Umbilical cord (tissue), 2 donors: ENCODE results near the gene CDC42BPB. TPM values are rescaled to one million over a fixed set of nuclear protein-coding genes. Genes with fewer than 3 reads are reported as not detected.

Experiments used
- DNase-seq: peaks from one replicate; pipeline ENCODE4 v3.0.0-alpha.2; 2015; ENCODE audit warnings: low spot score
- total RNA-seq: library from RNA; depleted of rRNA; stranded (reverse); fragments of >200 nt; gene quantifications from one replicate; pipeline ENCODE4 v1.2.3, GENCODE V29; 2014; ENCODE audit warnings: low replicate concordance; ENCODE audit not compliant: insufficient read depth

CDC42BPB gene
- total RNA-seq, 1 donor from 2014 or later, result 99.7 TPM

GRCh38 chr14:103094406-103095209, 37.3 kb upstream of the CDC42BPB start, which contains the start of gene EXOC3L4:
EXOC3L4 (plus strand) TSS chr14:103094725; CDS start chr14:103100220, 5,495 bp downstream.
- no peak for DNase-seq

DNA sequence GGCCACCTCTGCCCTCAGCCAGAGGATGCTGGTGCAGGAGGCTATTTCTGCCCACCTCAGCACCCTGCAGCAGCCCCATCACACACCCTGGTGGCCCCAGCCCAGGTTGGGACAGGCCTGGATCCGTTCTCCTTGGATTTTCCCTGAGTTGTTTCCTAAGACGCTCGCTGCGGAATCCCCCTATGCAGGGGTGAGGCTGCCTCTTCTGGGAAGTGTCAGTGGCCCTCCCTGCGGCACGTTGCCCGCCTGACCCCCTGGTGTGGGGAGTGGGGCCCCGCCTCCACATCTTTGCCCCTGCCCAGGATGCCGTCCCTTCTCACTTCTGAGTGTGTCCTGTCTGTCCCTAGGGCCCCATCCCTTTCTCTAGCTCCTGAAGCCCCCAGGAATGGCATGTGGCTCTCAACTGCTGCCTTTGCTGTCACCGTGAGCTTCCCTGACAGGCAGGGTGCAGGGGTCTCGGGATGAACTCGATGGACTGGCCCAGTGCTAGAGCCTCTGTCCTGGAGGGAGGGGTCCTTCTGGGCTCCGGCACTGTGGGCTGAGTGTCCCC, 36.6 kb upstream of the CDC42BPB start:
- no peak for DNase-seq

DNA sequence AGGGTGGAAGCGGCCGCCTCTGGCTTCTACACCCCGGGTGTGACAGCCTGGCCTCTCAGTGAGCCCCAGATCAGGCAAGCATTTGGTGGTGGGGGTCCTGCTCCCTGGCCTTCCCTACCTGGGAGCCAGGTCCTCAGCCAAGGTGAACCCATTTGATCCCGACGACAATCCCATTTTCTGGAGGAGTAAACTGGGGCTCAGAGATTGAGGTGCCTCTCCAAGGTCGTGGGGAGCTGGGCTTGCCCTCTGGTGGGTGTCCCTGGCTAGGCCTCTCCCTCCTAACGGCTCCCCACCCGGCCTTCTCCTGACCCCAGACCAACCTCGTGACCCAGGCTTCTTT, 34.5 kb upstream of the CDC42BPB start:
- DNase-seq, result no peak

GRCh38 chr14:103091041-103091882, 33.9 kb upstream of the CDC42BPB start:
- DNase-seq, result no peak

GRCh38 chr14:103090481-103091020, 33.2 kb upstream of the CDC42BPB start:
- no peak for DNase-seq

- no peak for DNase-seq
These were observed 32.3 kb upstream of the CDC42BPB start for GRCh38 chr14:103089386-103090335.

DNA sequence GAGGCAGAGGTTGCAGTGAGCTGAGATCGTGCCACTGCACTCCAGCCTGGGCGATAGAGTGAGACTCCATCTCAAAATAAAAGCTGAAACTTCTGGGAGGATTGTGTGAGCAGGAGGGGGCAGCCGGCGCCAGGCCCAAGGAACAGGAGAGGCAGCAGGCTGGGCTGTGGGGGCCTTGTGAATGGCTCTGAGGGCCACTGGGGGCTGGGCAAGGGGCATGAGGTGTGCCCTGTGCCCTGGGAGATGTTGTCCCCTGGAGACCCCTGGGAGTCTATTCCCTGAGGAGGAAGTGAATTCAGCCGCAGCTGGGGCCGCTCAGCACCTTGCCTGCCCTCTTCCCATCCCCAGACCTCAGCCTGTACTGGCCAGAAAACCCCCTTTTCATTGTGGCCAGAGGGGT, 31.6 kb upstream of the CDC42BPB start:
- DNase-seq, result no peak

DNA sequence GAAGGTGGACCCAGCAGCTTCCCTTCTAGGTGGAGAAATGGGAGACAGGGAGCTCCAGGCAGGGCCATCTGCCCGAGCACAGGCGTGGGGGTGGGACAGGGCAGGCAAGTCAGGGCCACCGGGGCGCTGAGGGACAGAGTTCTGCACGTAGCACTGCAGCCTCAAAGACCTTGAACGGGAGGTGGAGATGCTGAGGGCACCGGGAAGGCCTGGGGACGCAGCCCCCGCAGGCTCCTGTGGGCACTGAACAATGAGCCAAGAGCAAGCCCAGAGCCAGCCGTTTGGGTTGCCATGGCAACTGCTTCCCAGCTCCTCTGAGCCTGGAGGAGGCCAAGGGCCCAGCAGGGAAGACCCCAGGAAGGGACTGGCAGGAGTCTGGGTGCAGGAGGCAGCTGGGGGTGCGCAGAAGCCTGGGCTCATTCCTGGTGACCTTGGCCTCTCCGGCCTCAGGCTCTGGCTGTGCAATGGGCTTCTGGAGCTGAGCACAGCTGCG, 30.0 kb upstream of the CDC42BPB start:
- DNase-seq, result no peak

GRCh38 chr14:103086771-103087342, 29.5 kb upstream of the CDC42BPB start:
- DNase-seq, result no peak

DNA sequence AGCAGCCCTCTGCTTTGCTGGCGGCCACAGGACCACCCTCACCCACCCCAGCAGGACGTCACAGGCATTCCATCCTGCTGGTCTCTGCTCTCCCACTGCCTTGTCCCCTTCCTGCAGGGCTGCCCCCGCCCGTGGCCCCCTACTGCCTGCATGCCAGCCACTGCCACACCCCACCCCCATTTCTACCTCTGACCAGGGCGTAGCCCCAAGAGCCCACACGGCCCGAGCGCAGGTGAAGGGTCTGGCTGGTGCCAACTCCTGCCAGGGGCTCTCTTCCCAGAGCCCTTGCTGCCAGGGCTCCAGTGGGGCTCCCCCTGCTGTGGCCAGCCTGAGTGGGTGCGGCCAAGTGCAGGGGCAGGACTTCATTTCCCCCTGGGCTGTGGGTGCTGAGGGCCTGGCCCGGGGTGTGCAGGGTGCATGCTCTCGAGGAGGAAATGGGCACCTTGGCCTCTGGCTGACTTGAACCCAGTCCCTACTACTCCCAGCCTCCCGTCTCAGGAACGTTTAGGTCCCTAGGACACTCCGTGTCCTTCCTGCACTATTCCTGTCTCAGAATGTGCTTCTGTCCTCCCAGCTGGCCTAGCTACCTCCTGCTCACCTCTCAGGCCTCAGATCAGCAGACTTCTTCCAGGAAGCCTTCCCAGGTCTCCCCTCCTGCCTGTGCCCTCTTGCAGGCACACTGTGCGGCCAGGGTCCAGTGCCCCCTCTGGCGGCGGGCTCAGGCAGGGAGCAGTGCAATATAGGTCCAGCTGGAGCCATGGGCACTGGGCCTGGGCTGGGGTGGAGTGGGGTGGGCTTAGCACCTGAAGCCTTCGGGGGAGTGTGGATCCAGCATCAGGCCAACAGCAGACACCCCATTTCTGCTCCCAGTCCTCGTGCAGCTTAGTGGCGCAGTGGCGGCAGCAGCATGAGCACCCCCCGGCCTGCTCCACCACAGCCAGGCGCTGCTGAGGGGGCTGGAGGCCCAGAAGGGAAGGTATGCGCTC, 28.1 kb upstream of the CDC42BPB start:
- no peak for DNase-seq

- peak; percentile 31 for DNase-seq
These were observed 26.9 kb upstream of the CDC42BPB start, which contains the start of gene LBHD2 for GRCh38 chr14:103084021-103084919. LBHD2 (plus strand) TSS chr14:103084210; CDS start chr14:103086013, 1,803 bp downstream.

DNA sequence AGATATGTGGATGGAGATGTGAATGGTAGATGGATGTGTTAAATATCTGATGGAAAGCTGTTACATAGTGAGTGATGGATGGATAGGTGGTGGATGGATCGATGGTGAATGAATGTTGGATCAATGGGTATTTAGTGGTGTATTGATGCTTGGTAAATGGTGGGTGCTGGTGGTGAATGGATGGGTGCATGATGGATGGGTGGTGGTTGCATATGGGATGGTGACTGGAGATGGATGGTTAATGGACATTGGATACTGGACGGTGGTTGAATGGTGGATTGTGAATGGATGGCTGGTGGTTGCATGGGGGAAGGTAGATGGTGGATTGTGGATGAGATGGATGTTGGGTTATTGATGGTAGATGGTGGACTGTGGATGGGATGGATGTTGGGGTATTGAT, 24.6 kb upstream of the CDC42BPB start:
- DNase-seq, result no peak

- no peak for DNase-seq
These were observed 21.7 kb upstream of the CDC42BPB start for GRCh38 chr14:103078860-103079587.

DNA sequence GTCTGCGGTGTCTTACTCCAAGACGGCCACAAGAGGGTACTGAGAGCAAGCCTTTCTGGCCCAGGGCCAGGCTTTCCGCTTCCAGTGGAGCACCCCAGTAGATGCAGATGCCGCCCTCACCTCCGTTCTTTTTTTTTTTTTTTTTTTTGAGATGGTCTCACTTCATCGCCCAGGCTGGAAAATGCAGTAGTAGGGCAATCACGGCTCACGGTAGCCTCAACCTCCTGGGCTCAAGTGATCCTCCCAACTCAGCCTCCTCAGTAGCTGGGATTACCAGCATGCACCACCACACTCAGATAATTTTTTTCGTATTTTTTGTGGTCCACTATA, 21.0 kb upstream of the CDC42BPB start:
- peak; percentile 78 for DNase-seq

- DNase-seq, result peak; percentile 38
These were observed 17.5 kb upstream of the CDC42BPB start for GRCh38 chr14:103074729-103075367.

DNA sequence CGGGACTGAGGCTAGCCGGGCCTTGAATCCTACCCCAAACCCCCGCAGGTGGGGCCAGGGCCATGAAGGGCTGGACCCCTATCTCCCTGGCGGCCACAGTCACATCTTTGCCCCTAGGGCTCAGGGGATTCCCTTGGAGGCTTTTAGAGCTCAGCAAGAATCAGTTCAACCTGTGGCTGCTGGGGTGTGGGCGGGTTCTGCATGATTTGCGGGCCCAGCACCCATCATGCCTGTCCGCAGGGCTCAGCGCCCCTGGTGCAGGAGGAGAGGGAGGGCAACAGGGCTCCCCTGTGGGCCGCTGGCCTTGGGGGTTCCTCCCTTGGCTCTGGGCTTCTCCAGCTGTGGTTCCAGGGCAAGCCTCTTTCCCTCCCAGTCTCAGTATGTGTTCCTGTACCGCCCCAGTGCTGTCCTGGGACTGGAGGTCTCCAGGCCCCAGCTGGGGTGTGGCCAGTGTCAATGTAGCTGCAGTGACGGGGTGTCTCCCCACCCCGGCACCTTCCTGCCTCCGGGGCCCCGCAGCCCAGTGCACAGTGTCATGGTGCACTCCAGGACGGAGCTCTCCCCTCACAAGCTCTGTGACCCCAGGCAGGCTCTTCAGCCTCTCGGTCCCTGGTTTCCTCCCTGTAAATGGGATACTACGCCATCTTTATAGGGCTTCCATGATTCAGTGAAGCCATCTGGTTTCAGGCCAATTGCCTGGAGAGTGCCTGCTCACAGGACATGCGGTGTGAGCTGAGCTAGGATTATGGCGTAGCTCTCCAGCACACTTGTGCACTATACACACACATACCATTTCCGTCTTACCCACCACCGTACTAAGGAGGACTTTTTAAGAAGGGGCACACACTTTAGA, 16.8 kb upstream of the CDC42BPB start:
- peak; percentile 74 for DNase-seq
